Epithelial cell of proximal tubule (primary cell): ENCODE results near the gene PLB1. TPM values are rescaled to one million over a fixed set of nuclear protein-coding genes. Genes with fewer than 3 reads are reported as not detected.

Experiments
- DNase-seq: peaks from one replicate; pipeline ENCODE4 v3.0.0-alpha.2; 2011; ENCODE audit warnings: low read depth
- H3K4me3 ChIP-seq: 2 replicates; pipeline ENCODE4 v1.5.1; 2011; ENCODE audit warnings: low read depth, mild to moderate bottlenecking, low read length
- CTCF ChIP-seq: conservative IDR thresholded peaks from 2 replicates; pipeline ENCODE4 v1.5.1; 2012; ENCODE audit warnings: low read depth, mild to moderate bottlenecking, low read length
- total RNA-seq: library from RNA; depleted of rRNA; stranded (reverse); fragments of >200 nt; gene quantifications from 2 replicates; pipeline ENCODE4 v1.2.3, GENCODE V29; 2015

Gene PLB1, protein sequence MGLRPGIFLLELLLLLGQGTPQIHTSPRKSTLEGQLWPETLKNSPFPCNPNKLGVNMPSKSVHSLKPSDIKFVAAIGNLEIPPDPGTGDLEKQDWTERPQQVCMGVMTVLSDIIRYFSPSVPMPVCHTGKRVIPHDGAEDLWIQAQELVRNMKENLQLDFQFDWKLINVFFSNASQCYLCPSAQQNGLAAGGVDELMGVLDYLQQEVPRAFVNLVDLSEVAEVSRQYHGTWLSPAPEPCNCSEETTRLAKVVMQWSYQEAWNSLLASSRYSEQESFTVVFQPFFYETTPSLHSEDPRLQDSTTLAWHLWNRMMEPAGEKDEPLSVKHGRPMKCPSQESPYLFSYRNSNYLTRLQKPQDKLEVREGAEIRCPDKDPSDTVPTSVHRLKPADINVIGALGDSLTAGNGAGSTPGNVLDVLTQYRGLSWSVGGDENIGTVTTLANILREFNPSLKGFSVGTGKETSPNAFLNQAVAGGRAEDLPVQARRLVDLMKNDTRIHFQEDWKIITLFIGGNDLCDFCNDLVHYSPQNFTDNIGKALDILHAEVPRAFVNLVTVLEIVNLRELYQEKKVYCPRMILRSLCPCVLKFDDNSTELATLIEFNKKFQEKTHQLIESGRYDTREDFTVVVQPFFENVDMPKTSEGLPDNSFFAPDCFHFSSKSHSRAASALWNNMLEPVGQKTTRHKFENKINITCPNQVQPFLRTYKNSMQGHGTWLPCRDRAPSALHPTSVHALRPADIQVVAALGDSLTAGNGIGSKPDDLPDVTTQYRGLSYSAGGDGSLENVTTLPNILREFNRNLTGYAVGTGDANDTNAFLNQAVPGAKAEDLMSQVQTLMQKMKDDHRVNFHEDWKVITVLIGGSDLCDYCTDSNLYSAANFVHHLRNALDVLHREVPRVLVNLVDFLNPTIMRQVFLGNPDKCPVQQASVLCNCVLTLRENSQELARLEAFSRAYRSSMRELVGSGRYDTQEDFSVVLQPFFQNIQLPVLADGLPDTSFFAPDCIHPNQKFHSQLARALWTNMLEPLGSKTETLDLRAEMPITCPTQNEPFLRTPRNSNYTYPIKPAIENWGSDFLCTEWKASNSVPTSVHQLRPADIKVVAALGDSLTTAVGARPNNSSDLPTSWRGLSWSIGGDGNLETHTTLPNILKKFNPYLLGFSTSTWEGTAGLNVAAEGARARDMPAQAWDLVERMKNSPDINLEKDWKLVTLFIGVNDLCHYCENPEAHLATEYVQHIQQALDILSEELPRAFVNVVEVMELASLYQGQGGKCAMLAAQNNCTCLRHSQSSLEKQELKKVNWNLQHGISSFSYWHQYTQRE (N-terminal part only)
- 1.2 and 2.1 TPM in 2 replicates for total RNA-seq

GRCh38 chr2:28495551-28496250 lies at the start of gene PLB1:
TSS of gene PLB1 (plus strand) at chr2:28496060. CDS start at chr2:28496115, 55 bp downstream.
- no peak for TF ChIP-seq CTCF
- no peak within 1 kb of the TSS for H3K4me3 ChIP-seq
- no peak for DNase-seq

DNA sequence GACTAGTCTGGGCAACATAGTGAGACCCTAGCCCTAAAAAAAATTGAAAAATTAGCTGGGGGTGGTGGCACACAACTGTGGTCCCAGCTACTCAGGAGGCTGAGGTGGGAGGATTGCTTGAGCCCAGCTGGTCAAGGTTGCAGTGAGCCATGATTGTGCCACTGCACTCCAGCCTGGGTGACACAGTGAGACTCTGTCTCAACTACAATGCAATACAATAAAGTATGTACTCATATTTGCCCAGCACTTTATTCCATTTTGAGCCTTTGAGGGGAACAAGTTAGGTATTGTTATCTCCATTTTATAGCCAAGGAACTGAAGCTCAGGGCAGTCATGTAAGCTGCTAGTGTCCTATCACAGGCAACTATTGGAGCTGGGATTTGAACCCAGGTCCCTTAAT lies 49.3 kb upstream of the PLB1 start:
- DNase-seq, result no peak
- H3K4me3 ChIP-seq, result no peak overlapping the region
- TF ChIP-seq CTCF, result no peak

DNA sequence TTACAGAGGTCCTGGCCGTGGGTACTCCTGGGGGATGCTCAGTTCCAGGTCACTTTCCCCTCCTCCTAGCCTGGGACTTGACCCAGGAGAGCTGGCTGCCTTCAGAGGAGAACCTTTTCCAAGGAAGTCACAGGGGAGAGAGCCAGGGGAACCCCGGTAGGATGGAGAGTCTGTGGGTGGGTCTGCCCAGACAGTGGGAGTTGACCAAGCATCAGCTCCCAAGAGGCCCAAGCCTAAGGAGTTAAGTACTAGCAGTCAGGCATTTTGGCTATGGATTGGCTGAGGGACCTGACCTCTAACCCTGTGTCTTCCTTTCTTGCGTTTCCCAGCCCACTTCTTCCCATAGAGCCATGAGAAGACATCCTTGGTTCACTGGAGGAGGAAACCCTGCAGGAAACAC lies 48.8 kb upstream of the PLB1 start:
- TF ChIP-seq CTCF, result no peak
- DNase-seq, result no peak
- H3K4me3 ChIP-seq, result no peak overlapping the region

DNA sequence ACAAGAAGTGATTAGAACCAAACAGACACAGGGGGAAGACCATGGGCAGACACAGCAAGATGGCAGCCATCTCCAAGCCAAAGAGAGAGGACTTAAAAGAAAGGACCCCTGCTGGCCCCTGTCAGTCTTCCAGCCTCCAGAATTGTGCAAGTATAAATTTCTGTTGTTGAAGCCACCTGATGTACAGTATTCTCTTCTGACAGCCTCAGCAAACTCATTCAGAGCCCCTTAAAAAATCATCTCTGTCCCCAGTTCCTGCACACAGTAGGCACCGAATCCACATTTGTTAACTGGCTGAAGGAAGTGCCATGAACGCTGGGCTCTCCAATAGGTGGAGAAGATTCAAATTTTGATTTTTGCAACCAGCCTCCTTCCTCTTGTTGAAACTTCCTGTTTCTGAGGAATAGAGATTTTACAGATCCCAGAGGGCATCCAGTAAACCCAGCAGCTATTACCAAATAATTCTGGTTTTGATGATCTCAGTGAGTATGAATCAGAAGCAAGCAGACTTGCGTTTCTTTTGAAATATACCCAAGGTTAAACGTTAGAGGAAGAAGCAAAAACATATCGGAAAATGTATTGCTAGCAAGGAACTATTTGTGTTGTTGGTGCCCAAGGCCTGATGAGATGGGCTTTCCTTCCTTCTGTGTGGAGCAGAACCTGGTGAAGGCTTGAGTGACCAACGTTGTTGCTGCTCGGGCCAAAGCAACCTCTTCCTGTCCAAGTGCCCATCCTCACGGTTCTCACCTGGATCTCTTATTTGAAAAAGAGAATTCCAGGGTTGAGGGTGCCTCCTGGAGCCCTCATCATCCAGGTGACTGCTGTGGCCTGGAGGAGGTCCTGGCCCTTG lies 47.7 kb upstream of the PLB1 start:
- no peak for TF ChIP-seq CTCF
- DNase-seq, result no peak
- no peak overlapping the region for H3K4me3 ChIP-seq

DNA sequence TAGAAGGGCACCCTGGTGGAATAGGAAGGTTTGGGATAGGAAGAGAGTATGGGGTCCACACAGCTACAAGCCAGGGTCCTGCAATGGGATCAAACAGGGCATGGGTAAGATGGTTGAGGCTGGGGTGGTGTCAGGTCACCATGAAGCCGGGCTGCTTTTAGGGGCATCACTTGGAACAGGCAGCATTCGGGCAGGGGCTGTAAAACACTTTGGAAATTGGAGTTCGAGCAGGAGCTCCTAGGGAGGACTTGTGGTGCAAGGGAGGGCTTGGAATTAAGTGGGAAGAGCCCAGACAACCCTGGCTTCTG lies 47.1 kb upstream of the PLB1 start:
- H3K4me3 ChIP-seq, result no peak overlapping the region
- no peak for TF ChIP-seq CTCF
- DNase-seq, result no peak

GRCh38 chr2:28449126-28449487 lies 46.8 kb upstream of the PLB1 start:
- TF ChIP-seq CTCF, result no peak
- DNase-seq, result no peak
- no peak overlapping the region for H3K4me3 ChIP-seq
